ENCODE data around the gene C4BPA.

C4BPA gene

DNA sequence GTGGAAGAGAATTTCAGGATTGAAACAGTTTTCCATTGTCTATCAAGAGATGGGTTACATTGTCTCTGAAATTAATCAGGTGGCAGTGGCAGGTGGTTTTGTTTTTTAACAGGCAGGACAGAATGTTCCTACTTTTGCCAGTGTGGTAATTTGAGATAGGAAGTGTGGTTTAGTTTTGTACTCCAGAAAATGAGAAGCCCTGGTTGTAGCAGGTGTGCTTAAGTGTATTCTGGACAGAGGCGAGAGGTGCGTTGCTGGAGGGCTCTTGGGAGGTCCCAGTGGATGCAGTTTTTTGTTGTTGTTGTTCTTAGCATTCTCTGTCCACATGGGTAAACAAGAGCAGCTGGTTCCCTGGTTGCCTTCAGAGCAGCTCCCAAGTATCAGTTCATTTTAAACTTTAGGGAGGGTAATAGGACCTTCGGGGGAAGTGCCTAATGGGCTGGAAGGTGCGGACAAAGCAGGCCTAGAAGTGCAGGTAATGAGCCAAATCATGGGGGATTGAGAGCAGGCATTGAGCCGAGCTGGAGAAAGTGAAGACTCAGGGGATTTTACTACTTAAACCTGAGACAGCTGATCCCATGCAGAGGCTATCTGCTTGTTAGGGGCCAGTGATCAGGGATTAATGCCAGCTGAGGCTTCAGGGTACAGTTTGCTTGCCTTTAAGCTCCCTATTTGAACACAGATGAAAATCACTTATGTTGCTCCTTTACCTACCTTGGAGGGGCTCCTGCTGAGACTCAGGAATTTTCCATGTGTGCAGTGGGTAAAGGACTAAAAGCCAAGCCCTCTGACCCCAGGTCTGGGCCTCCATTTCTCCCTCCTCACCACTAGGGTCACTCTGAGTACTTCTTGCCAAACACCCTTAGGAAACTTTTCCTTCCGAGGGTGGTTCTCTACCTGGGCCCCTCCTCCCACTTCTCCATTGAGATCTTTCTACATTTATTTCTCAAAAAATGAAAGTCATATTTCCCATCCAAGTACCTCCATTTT is 44.9 kb upstream of the C4BPA start:
- TF ChIP-seq, protein P1, sequence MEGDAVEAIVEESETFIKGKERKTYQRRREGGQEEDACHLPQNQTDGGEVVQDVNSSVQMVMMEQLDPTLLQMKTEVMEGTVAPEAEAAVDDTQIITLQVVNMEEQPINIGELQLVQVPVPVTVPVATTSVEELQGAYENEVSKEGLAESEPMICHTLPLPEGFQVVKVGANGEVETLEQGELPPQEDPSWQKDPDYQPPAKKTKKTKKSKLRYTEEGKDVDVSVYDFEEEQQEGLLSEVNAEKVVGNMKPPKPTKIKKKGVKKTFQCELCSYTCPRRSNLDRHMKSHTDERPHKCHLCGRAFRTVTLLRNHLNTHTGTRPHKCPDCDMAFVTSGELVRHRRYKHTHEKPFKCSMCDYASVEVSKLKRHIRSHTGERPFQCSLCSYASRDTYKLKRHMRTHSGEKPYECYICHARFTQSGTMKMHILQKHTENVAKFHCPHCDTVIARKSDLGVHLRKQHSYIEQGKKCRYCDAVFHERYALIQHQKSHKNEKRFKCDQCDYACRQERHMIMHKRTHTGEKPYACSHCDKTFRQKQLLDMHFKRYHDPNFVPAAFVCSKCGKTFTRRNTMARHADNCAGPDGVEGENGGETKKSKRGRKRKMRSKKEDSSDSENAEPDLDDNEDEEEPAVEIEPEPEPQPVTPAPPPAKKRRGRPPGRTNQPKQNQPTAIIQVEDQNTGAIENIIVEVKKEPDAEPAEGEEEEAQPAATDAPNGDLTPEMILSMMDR (IDR thresholded peaks at IDR 0.05; ENCODE audit: low read depth, low read length, missing control alignments): no peak
- H3K4me3 ChIP-seq (ENCODE audit: low read depth, low read length): no peak overlapping the region
- H3K27me3 ChIP-seq (replicated peaks): no peaks in the 10 kb centered on the region
- no peak for DNase-seq
- in situ Hi-C loops (cut with HindIII; ENCODE audit: low pct_ligation_motif_present, low sequenced_read_pairs): no loop called here
- no peaks in the 10 kb centered on the region for H3K36me3 ChIP-seq (replicated peaks)
- no peak overlapping the region for H3K27ac ChIP-seq

DNA sequence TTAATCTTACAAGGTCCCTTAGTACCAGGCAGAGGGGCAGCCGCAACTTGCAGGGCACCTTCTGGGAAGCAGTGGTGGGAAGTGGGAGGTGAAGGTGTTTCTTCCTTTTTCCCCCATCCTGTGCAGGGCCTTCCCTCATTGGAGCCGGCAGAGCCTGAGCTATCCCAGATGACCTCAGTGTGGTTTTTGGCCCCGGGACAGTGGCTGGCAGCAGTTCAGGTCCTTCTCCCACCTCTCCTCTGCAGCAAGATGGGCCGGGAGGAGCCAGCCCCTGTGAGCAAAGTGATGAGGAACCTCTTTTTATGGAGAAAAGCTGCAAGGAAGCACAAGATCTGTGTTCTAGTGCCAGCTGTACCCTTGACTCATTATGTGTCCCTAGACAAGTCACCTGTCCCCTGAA is 44.2 kb upstream of the C4BPA start:
- DNase-seq: no peak
- Histone ChIP-seq H3K27me3 (replicated peaks) (no peaks in the 10 kb centered on the region), H3K4me3 (ENCODE audit: low read depth, low read length) (no peak overlapping the region), H3K27ac (no peak overlapping the region), H3K36me3 (replicated peaks) (no peaks in the 10 kb centered on the region)
- TF ChIP-seq, protein P1 (IDR thresholded peaks at IDR 0.05; ENCODE audit: low read depth, low read length, missing control alignments): no peak
- in situ Hi-C loops (cut with HindIII; ENCODE audit: low pct_ligation_motif_present, low sequenced_read_pairs): no loop called here

DNA sequence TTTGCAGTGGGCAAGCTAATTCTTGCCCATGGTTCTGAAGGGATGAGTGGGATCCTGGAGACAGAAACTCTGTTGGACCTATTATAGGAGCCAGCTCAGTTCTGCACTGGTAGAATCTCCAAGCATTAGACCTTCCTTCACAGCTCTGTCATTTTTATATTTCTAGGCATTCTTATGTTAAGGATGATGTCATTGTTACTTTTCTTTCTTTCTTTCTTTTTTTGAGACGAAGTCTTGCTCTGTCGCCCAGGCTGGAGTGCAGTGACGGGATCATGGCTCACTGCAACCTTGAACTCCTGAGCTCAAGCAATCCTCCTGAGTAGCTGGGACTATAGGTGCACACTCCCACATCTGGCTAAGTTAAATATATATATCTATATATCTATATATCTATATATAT is 43.4 kb upstream of the C4BPA start:
- DNase-seq: no peak
- Histone ChIP-seq H3K27ac (no peak overlapping the region), H3K4me3 (ENCODE audit: low read depth, low read length) (no peak overlapping the region), H3K27me3 (replicated peaks) (no peaks in the 10 kb centered on the region), H3K36me3 (replicated peaks) (no peaks in the 10 kb centered on the region)
- in situ Hi-C loops (cut with HindIII; ENCODE audit: low pct_ligation_motif_present, low sequenced_read_pairs): no loop called here
- TF ChIP-seq, protein P1 (IDR thresholded peaks at IDR 0.05; ENCODE audit: low read depth, low read length, missing control alignments): no peak

DNA sequence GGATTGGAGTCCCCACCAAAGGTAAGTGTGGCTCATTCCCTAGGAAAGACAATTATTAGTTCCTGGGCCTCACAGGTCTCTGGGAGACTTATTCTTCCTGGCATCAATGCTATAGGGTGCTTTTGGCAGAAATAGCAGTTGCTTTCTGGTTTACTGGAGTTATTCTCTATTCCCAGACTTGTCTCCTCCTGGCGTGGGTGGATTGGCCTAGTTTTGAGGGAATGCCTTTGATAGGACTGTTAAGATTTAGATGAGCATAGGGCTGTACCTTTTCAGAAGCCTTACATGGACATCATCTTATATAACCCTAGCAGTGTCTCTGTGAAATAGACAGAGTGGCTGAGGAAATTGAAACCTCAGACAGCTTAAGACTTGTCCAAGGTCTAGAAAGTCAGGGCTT is 42.0 kb upstream of the C4BPA start:
- H3K36me3 ChIP-seq (replicated peaks): no peaks in the 10 kb centered on the region
- H3K27ac ChIP-seq: no peak overlapping the region
- TF ChIP-seq, protein P1 (IDR thresholded peaks at IDR 0.05; ENCODE audit: low read depth, low read length, missing control alignments): no peak
- no peak for DNase-seq
- H3K4me3 ChIP-seq (ENCODE audit: low read depth, low read length): no peak overlapping the region
- in situ Hi-C loops (cut with HindIII; ENCODE audit: low pct_ligation_motif_present, low sequenced_read_pairs): no loop called here
- no peaks in the 10 kb centered on the region for H3K27me3 ChIP-seq (replicated peaks)

DNA sequence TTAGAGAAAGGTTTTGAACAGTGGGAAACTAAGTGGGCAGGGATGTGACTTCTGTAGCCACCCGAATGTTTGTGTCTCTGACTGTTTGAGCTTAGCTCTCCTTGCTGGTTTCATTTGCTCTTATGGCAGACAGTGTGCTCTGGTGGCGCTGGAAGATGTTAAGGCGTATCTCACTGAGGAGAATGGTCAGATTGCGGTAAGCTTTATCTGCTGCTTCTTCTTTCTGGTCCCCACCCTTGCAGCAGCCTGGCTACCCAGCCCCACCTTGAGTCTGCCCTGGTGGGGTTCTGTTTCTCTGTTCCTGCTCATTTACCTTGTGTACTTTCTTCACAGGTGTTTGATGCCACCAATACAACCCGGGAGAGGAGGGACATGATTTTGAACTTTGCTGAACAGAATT is 41.0 kb upstream of the C4BPA start:
- no peak overlapping the region for H3K27ac ChIP-seq
- TF ChIP-seq, protein P1 (IDR thresholded peaks at IDR 0.05; ENCODE audit: low read depth, low read length, missing control alignments): no peak
- in situ Hi-C loops (cut with HindIII; ENCODE audit: low pct_ligation_motif_present, low sequenced_read_pairs): no loop called here
- H3K4me3 ChIP-seq (ENCODE audit: low read depth, low read length): no peak overlapping the region
- no peaks in the 10 kb centered on the region for H3K27me3 ChIP-seq (replicated peaks)
- no peaks in the 10 kb centered on the region for H3K36me3 ChIP-seq (replicated peaks)
- no peak for DNase-seq
